Endometrial microvascular endothelial cells (primary cell): ENCODE data around the gene ITSN1. TPM values are rescaled to one million over a fixed set of nuclear protein-coding genes. Genes with fewer than 3 reads are reported as not detected.

Experiments used
- in situ Hi-C: cut with HindIII; loops from 2 replicates; pipeline ENCODE4 v1.10.0; 2017; ENCODE audit warnings: low sequenced_read_pairs, low pct_unique_long_range_greater_than_20kb; ENCODE audit errors: inconsistent ontology term
- total RNA-seq: library from RNA; depleted of rRNA; stranded (reverse); fragments of >200 nt; gene quantifications from one replicate; pipeline ENCODE4 v1.2.3, GENCODE V29; 2015; ENCODE audit errors: inconsistent ontology term

The ITSN1 gene
- total RNA-seq, 1 donor from 2014 or later: 54.2 TPM

- in situ Hi-C loops: no loop called here
Observed at GRCh38 chr21:33648555-33648954, 6.3 kb downstream of the ITSN1 start.

GRCh38 chr21:33650230-33650629 lies 7.9 kb downstream of the ITSN1 start:
- in situ Hi-C loops: no loop called here

DNA sequence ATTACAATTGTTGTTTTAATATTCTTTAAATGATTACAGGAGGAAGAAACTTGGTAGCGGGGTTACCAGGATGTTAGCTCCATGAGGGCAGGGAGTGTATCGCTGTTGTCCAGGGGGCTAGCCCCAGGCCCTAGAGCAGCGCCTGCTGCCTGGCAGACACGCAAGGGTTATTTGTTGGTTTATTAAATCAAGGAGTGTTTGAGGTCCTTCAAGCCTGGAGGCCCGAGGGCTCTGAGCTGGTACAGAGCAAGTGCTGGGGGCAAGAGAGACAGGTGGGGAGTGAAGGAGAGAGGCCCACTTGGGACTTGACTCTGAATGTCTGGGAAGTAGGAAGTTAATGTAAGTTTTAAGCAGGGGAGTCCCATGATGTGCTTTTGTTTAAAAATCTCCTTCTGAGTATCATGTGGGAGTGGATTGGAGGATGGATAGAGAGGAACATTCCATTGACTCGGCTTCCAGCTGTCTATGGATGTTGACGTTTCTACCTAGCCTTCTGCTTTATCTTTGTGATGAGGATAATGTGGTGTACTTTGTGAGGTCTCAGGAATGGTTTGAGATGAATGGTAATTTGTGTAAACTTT lies 8.7 kb downstream of the ITSN1 start:
- in situ Hi-C loops: no loop called here

DNA sequence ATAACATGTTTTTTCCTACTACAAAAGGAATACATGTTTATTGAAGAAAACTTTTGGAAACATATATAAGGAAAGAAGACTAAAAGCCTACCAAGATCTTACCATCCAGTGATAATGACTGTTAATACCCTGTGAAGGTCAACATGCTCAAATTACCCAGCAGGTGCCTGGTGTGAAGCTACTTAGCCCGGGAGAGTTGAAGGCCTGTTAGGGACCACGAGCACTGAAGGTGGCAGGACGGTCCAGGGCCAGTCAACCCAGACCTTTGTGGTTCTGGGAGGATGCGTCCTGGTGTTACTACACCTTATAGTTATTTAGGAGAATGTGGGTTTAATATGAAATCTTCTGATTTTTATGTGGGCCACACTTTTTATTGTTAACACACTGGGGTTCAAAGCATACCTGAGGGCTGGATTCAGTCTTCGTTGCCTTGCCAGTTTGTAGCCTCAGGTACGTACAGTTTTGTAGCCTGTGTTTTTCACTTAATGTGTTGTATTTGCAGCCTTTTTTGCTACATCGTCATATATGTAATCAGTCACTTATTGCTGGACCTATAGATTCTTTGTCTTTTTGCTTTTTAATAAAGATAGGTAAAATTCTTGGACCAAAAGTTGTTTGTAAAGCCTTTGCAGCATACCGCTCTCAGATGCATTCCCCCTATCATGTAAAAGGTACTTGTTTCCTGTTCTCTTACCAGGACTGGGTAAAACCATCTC lies 9.8 kb downstream of the ITSN1 start:
- in situ Hi-C loops: no loop called here

GRCh38 chr21:33654412-33654811 lies 12.1 kb downstream of the ITSN1 start:
- in situ Hi-C loops: no loop called here

DNA sequence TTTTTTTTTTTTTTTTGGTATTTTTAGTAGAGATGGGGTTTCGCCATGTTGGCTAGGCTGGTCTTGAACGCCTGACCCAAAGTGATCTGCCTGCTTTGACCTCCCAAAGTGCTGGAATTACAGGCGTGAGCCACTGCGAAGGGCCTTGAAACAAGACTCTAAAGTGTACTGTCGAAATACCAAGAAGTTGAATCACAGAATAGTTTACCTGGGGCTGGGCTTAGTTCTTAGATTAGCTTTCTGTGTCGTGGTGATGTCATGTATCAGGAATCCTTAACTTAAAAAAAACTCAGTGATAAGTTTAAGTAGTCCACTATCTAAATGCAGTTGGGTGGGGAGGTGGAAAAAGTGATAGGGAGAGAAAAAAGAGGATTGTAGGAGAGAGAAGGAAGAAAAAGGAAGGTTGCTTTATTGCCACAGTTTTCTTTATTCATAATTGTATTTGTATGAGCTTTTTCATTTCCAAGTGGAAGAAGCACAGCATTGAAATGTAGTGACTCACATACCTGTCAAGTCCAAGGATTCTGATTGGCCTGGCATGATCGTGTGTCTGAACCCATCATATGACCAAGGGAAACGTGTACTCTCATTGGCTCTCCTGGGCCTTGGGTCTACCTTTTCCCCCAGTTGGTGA lies 13.4 kb downstream of the ITSN1 start:
- in situ Hi-C loops: no loop called here

DNA sequence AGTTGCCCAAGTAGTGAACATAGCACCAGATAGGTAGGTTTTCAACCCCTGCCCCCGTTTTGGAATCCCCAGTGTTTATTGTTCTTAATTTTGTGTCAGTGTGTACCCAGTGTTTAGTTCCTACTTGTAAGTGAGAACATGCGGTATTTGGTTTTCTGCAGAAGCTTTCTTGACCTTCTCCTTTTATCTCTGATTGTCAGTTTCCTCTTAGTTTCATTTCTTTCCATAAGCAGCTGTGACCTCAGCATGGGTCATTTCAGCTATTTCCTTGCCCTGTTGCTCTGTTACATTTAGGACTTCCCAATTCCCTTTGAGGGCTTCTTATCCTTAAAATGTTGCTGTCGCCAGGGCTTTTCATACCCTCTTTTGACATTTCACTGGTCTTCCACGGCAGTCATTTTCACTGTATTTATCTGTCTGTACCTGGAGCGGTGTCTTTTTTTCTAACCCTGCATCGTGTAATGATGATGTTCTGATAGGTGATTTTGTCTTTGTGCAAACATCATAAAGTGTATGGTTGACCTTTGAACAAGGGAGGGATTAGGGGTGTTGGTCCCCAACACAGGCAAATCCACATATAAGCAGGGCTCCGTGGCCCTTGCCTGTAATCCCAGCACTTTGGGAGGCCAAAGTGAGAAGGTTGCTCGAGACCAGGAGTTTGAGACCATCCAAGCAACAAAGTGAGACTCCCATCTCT lies 15.0 kb downstream of the ITSN1 start:
- in situ Hi-C loops: no loop called here

DNA sequence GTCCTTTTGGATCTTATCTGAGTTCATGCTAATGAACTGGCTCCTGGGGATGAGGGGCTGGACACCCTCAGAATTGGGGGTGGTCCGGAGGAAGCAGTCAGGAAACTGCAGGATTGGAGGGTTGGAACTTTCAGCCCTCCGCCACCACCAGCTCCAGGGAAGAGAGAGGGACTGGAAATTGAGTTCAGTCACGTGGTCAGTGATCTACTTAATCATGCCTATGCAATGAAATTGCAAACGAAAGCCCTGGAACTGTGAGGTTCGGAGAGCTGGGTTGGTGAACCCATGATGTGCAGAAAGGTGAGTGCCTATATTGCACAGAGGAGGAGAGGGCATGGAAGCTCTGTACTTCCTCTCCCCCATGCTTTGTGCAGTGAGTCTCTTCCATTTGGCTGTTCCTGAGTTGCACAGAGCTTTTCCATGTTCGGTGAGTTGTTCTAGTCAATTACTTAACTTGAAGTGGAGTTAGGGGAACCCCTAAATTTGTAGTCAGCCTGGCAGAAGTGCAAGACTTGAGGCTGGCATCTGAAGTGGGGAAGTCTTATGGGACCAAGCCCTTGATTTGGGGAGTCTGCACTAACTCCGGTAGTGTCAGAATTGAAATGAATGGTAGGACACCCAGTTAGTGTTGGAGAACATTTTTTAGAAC lies 16.7 kb downstream of the ITSN1 start:
- in situ Hi-C loops: no loop called here

- in situ Hi-C loops: no loop called here
Observed at GRCh38 chr21:33659568-33659949, 17.3 kb downstream of the ITSN1 start.

GRCh38 chr21:33660406-33660805 lies 18.1 kb downstream of the ITSN1 start:
- in situ Hi-C loops: no loop called here

GRCh38 chr21:33661146-33661545 lies 18.8 kb downstream of the ITSN1 start:
- in situ Hi-C loops: no loop called here

GRCh38 chr21:33662046-33662445 lies 19.7 kb downstream of the ITSN1 start:
- in situ Hi-C loops: no loop called here

GRCh38 chr21:33663241-33663640 lies 20.9 kb downstream of the ITSN1 start:
- in situ Hi-C loops: no loop called here

DNA sequence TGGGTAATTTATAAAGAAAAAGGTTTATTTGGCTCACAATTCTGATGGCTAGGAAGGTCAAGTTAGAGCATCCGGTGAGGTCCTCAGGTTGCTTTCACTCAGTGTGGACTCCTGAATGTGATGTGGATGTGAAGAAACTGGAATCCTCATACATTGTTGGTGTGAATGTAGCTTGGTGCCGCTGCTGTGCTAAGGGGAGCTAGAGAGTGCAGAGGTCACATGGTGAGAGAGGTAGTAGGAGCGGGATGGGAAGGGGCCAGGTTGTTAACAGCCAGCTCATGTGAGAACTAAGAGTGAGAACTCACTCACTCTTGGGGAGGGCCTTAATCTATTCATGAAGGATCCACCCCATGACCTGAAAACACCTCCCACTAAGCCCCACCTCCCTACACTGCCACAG lies 21.8 kb downstream of the ITSN1 start:
- in situ Hi-C loops: no loop called here

DNA sequence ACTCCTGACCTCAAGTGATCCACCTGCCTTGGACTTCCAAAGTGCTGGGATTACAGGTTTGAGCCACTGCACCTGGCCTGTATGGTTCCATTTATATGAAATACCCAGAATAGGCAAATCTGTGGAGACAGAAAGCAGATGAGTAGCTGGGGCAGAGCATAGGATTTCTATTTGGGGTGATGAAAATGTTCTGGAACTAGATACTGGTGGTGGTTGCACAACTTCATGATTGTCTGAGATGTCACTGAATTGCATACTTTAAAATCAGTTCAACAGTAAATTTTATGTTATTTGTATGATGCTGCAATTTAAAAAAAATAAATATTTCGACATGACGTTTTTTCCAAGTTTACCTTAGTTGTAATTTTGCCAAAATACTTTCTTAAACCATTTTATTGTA lies 23.9 kb downstream of the ITSN1 start:
- in situ Hi-C loops: no loop called here

GRCh38 chr21:33667636-33668035 lies 25.3 kb downstream of the ITSN1 start:
- in situ Hi-C loops: no loop called here

GRCh38 chr21:33668180-33668579 lies 25.9 kb downstream of the ITSN1 start:
- in situ Hi-C loops: no loop called here

- in situ Hi-C loops: no loop called here
Observed at GRCh38 chr21:33668620-33669019, 26.3 kb downstream of the ITSN1 start.
